ENCODE measurements around the gene SNX33. TPM values are rescaled to one million over a fixed set of nuclear protein-coding genes. Genes with fewer than 3 reads are reported as not detected.
"Not testable (repeated sequence)": the region's sequence is repeated elsewhere in the genome, so short reads cannot be mapped to it uniquely, and the experiment has no call there.

SNX33 gene
- total RNA-seq, 1 experiment from 2014 or later = 8.1 TPM

DNA sequence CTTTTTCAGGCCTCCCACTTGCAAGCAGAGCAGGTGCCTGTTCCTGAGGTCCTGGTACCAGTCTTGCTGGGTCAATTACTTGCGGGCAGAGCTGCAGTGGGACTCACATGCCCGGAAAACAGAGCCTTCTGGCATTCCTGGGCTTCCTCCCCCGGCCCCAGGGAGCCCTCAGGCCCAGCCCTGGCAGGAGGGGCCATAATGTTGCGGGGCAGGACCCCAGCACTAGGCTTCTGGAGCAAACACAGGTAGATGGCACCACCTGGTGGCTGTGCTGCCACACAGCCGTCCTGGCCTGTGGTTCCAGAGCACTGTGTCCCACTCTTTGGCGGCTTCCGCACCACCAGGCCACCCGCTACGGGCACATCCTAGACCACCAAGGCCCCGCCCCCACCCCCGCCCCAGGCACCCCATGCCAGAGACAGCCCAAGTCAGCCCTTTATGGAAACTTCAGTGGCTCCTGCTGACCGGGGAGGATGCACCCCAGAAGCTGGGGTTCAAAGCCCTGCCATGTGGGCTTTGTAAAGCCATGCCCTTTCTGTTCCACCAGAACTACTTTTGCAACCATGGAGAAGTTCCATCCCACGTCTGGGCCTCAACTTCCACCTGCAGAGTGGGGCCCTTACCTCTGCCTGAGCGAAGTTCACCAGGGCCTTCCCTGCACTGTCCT is 36.1 kb downstream of the SNX33 start:
- DNase-seq (ENCODE audit: low read depth) = peak; percentile 48

DNA sequence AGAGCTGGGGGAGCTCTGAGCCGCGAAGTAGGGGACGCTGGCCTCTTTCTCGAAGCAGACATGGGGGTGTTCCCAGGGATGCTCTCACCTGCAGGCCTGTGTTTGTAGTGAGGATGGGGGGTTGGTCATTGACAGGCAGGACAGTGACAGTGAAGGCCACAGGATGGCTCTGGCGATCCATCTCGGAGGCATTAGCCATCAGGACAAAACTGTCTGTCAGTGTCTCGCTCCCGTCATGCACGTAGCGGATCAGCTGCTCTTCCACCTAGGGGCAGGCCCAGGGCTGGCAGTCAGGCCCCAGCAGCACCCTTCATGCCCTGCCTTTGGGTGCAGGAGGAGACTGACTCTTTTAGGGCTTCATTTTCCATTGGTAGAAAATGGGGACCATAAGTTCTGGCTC is 36.9 kb downstream of the SNX33 start:
- peak; percentile 29 for DNase-seq (ENCODE audit: low read depth)

DNA sequence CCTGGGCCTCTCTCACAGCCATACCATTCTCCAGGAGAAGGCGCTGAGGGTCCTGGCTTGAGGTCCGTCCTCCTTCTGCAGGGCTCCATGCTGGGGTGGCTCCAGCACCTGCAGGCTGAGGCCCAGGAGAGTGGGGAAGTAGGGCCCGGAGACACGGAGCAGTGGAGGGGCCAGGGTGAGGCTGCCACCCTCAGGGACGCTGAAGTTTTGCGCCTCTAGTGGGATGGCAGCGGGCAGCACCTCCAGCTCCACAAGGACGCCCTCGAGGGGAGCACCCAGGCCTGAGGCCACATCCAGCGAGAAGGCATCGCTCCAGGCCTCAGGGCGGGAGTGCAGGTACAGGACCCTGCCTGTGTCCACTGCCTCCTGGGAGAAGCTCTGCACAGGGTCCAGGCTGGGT is 37.5 kb downstream of the SNX33 start:
- DNase-seq (ENCODE audit: low read depth) = no peak

DNA sequence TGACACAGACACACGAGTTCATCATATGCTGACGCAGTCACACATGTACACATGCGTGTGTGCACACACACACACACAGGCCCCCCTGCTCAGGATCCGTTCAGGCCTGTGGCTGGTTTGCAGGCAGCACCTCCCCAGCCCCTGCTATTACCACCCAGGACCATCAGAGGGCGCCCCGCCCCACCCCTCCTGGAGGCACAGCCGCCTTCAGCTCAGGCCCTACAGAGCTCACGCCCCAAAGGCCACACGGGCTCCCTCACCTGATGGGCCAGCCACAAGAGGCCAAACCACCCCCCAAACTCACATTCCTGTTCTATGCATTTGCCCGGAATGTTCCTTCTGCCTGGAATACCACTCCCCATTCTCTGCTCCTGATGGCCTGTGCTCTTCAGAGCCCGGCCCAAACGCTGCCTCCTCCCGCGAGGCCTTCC is 38.5 kb downstream of the SNX33 start:
- peak; percentile 38 for DNase-seq (ENCODE audit: low read depth)

DNA sequence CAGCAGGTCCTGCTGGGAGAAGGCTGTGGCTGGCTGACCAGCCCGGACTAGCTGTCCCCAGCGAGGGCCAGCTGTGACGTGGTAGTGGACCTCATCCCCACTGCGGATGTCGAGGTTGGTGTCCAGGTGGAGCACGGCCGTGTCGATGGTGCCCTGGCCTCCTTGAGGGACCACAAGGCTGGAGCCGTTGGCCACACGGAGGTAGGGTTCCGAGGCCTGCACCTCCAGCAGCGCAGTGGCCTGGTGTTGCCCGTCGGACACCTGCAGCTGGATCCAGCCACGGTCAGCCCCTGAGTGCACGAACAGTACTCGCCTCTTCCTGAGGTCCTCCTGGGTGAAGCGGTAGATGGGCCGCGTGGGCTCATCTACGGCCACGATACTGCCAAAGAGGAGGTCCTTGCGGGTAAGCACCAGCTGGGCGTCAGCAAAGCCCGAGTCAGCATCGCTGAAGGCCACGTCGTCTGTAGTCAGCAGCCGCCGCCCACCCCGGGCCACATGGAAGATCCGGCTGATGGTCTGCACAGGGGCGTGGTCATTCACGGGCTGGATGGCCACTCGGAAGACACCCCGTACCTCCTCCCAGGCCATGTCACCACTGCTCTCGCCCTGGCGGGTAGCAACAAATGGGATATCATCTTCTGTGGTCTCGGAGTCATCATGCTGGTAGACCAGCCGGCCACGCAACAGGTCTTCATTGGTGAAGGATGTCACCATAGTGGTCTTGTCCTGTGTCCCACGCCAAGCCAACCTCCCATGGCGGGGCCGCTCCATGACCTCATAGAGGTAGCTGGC is 40.0 kb downstream of the SNX33 start:
- no peak for DNase-seq (ENCODE audit: low read depth)

DNA sequence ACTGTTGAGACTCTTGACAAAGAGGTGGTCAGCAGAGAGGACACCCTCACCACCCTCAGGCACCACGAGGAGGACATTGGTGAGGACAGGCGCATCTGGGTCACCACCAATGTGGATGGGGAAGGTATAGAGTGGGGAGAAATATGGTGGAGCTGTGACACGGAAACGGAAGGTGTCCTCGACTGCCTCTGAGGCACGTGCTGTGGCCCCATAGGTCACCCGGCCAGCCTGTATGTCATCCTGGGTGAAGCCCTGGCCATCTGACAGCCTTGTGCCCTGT is 40.5 kb downstream of the SNX33 start:
- no peak for DNase-seq (ENCODE audit: low read depth)

DNA sequence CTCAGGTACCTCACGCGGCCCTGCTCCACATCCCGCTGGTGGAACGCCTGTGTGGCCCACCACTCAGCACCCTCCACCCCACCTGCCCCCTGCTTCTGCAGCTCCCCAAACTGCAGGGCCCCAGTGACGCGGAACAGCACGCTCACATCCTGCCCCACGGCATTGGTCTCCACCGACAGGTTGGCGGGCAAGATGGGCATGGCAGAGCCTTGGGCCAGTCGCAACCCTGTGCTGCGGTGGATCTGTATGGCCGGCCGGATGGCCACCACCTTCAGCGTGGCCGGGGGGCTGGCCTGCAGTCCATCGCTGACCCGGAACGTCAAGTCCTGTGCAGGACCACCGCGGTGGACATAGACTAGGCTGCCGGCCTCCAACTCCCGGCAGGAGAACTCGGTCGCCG is 41.1 kb downstream of the SNX33 start:
- no peak for DNase-seq (ENCODE audit: low read depth)

DNA sequence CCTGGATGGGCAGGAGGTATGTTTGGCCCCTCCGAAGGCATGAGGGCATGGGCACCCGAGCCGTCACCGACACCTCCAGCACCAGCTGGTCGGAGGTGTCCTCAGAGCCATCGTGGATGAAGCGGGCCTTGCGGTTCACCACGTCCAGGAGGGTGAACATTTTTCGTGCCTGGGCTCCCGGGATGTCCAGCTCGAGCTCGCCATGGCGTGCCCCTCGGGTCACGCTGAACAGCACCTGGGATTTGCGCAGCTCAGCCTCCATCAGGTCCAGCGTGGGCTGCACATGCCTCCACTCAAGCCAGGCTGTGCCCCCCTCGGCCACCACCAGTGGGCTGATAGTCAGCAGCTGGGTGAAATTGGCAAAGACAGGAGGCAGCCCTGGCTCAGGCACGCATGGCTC is 41.7 kb downstream of the SNX33 start:
- not testable (repeated sequence) for DNase-seq (ENCODE audit: low read depth)

DNA sequence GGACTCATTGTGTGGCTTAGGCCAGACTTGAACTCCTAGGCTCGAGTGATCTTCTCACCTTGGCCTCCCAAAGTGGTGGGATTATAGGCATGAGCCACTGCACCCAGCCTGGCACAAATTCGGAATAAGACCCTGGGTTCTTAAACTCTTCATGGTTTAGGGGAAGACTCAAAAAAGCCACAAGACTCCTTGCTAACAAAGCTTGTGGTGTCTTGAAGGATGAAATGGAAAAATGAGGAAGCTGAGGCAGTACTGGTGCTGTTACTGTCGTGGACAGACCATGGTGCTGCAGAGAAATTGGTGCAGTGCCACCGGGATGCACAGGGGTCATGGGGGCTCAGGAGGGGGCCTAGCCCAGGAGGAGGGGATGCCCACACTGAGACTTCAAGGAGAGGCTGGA is 44.6 kb downstream of the SNX33 start:
- DNase-seq (ENCODE audit: low read depth) = not testable (repeated sequence)

DNA sequence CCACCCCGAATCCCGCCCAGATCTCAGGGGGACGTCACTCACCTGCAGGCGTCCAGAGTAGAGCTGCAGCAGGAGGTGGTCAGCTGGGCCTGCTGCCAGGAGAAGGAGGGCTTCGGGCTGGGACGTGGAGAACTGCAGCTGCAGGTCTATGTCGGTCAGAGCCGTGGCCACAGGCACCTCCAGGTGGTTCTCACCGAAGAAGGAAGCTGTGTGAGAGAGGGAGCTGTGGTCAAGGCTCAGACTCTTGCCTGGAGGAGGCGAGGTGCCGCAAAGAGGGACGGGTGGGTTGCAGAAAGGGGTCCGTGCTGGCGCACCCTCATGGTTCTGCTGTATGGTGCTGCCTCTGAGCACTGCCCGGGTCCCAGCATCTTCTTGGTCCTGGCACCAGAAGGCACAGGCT is 45.3 kb downstream of the SNX33 start:
- DNase-seq (ENCODE audit: low read depth) = not testable (repeated sequence)

DNA sequence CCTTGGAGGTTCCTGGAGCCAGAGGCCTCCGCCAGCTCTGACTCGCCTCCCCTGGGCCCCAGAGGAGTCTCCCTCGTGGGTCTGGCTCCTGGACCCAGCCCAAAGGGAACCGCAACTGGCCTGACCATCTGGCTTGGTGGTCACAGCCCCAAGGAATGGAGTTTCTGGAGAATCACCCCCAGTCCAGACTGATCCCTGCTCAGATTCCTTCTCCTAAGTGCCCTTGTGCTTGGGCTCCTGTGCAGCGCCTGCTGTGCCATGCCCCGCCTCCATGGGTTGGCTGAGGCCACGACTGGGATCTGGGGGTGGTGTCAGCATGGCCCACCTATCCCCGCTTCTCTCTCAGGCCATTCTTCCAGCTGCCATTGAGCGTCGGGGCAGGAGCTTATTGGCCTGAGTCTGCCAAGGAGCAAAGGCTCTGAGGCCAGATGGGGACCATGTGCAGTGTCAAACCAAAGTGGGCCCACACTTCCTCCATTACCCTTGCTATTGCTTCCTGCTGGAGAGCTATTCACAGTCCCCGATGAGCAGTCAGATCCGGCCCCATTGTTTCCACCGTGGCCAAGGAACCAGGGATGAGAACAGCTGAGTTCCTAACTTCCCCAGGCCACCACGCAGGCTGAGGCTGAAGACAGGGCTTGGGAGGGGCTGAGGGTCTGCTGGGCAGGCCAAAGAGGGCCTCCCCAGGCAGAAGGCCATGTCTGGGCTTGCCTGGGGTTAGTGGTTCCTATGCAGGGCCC is 46.0 kb downstream of the SNX33 start:
- DNase-seq (ENCODE audit: low read depth) = peak; percentile 97

DNA sequence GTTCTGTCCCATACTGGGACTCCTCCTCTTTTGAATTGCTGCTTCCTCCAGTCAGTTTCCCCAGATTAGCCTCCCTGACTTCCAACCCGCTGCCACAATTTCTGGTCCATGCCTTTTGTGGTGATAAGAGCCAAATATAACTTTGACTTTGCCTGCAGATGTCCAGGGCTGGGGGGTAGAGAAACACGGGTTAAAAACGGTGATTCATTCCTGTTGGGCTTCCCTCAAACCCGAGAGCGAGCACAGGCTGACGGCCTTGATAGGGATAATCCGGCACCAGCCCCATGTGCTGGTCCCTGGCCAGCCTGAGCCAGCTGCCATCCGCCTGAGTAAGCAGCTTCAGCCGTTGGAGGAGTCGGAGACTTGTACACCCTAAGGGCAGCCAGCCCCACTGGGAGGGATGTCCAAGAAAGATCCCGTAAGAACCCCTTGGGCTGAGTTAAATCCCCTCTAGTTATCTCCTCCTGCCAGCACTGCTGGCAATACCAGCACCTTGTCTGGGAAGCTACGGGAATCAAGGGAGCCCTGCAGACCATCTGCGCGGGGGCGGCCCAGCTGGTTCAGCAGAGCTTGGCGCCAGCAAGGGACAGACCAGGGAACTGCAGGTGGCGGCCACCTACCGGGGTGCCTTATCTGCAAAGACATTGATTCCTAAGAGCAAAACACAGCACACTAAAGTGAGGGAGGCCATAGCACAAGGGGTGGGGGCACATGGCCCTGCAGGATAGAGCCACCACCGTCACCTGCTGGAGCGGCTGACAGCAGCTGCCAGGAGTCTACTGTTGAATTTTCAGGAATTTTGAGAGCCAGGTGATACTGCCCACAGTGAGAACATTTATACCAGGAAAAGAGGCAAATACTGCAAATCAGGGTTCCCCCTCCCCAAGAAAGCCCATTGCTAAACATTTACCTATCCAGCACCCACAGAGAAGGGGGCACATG is 46.8 kb downstream of the SNX33 start:
- peak; percentile 100 for DNase-seq (ENCODE audit: low read depth)

DNA sequence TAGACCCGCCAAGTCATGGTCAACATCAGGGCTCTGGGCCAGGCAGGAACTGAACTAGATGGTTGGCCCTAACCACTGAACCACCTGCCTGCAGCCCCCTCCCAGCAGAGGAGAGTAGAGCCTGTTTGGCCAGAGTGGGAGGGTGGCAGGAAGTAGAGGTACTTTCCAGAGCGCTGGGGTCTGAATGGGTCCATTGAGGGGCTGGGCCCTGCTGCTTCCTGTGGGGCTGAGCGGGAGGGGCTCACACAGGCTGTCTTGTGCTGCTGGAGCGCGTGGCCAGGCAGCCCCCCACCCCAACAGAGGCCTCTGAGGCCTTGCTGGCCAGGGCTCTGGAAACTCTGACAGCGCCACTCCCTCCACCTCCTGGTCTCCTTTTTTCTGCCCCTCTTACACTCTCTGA is 47.5 kb downstream of the SNX33 start:
- peak; percentile 32 for DNase-seq (ENCODE audit: low read depth)

DNA sequence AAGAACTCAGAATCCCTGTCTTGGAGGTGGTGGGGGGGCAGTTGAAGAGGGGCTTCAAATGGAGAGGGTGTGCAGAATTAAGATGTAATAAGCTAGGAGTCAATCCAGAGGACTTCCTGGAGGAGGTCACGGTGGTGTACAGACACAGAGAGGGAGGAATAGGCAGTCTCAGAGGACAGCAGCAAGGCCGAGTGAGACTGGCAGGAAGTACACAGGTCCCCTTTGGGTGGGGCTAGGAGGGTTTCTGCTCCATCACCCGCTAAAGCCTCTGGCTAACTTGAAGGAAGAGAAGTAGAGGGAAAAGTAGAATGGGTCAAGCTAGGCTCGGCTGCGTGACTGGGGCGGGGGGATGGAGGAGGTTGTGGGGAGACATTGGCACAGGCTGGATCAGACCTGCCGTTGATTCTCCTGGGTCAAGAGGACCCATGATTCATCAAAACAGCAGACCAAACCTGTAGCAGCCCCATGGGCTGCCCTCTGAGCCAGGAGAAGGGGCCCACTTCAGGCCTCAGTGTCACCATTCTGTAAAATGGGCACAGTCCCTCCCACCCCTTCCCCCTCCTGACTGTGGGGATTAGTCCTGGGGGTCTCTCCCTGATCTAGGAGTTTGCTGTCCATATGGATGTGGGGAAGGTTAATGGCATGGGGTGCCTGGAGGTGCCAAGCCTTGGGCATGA is 48.1 kb downstream of the SNX33 start:
- DNase-seq (ENCODE audit: low read depth) = peak; percentile 17

DNA sequence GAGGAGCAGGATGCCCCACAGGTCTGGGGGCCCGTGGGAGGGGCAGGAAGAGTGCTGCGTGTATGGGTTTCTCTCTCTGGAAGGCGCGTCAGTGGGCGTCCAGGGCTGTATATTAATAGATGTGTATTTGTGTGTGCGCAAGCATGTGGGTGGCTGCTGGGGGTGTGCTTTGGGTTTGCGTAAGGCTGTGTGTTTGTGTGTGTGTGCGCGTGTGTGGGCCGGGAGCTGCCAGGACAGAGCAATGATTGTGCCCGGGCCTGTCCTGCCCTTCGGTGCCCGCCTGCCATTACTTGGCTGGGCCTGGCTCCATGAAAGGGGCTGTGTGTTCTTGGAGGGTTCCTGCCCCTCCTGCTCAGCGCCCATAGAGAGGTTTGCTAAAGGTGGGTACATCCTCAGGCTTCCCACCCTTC is 48.6 kb downstream of the SNX33 start:
- DNase-seq (ENCODE audit: low read depth) = peak; percentile 58

DNA sequence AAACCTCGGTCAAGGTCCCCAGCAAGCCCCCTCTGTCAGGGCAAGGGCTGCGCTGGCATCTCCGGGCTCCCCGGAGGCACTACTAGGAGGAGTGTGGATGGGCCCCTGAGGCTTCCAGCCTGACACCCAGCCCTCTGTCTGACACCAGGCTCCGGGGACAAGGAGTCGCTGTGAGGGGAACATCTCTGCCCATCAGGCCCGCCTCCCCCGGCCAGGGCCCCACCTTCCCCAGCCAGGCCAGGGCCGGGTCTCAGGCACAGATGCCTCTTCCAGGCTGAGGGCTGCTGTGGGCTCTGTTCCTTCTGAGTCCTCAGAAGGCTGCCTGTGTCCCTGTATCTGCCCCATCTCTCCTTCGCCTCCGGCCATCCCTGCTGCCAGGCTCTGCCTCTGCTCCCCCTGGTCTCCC is 49.1 kb downstream of the SNX33 start:
- no peak for DNase-seq (ENCODE audit: low read depth)

DNA sequence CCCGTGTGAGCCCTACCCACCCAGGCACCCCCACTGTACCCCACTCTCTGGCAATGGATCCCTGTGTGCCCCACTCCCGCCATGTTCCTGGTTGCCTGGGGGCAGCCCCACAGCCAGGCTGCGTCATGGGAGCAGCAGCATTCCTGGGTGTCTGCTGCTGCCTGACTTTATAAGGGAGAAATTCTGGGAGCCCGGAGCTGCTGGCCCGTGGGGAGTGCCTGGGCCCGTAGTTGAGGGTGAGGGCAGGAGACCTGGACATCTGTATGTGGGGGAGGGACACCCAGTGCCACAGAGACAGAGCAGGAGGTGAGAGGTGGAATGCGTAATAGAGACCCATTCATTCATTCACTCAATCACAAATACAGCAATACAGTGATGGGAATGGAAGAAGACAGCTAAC is 49.8 kb downstream of the SNX33 start:
- DNase-seq (ENCODE audit: low read depth) = no peak

DNA sequence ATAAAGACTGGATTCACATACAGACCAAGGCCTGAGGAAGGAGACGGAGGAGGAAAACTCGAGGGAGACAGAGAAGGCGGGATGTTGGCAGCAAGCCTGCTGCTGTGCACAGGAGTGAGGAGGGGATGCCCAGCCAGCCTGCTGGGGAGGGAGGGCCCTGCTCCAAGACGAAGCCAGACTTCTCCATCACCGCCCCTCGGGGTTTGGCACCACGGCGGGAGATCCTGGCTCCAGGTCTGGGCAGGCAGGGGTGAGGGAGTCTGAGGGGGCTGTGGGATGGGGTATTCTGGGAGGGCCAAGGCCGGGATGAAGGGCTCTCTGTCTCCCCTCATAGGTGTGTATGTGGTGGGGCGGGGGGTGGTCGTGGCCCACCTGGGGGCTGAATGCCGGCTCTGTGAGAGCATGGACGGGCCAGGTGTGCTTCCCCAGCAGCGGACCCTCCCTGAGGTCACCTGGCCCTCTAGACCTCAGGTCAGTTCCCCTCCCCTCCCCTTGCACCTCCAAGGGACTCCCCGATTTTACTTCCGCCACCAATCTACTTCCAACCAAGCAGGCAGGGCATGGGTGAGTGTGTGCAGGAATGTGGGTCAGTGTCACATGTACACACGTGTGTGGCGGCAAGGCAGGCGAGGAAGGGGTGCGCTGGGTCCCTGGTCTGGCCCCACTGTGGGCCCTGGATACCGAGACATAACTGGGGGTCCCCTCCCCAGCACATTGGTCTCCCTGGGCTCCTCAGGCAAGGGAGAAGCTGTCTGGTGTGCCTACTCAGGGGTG is 50.4 kb downstream of the SNX33 start:
- not testable (repeated sequence) for DNase-seq (ENCODE audit: low read depth)

DNA sequence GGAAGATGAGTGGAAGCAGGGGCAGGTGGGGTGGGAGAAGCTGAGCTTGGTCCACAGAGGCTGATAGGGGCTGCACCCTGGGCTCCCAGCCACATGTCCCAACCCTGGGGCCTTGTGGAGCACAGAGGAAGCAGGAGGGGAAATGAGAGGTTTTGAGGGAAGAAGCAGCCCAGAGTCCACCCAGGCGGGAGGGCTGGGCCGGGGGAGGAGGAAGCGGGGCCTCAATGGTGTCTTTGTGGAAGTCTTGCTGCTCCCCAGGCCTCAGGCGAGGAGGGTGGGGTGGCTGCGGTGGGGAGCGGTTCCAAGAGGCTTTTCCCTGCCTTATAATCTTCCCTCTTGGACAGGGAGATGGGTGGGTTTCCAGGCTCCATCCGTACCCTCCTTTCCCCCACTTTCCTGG is 51.8 kb downstream of the SNX33 start:
- DNase-seq (ENCODE audit: low read depth) = peak; percentile 69
